Activated CD4-positive, CD25-positive, alpha-beta regulatory T cell treated with anti-CD3 and anti-CD28 coated beads, Interleukin-2, amount 50 U/mL, for 72 hours (primary cell): ENCODE results near the gene CDH5.

Experiments used
- DNase-seq: peaks from one replicate; pipeline ENCODE4 v3.0.0; 2021

Gene CDH5

GRCh38 chr16:66375451-66375850 is 9.0 kb downstream of the CDH5 start:
- no peak for DNase-seq

GRCh38 chr16:66376114-66376513 is 9.6 kb downstream of the CDH5 start:
- DNase-seq, result no peak

GRCh38 chr16:66376577-66377305 is 10.2 kb downstream of the CDH5 start:
- no peak for DNase-seq

DNA sequence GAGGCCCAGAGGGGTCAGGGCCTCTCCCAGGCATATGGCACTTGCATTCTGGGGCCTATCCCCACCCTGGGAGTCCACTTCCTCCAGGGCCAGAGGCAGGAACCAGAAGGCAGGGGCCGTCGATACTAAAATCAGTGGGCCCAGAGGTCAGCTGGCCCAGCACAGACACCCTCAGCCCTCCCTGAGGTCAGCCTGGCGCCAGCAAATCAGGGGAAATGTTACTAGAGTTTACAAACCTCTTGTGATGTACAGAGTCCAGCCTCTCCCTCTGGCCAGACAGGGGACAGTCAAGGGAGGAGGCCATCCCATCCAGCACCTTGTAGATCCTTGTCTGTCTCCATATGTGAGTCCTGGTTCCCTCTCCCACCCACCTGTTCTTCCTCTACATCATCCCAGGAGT is 10.8 kb downstream of the CDH5 start:
- no peak for DNase-seq

DNA sequence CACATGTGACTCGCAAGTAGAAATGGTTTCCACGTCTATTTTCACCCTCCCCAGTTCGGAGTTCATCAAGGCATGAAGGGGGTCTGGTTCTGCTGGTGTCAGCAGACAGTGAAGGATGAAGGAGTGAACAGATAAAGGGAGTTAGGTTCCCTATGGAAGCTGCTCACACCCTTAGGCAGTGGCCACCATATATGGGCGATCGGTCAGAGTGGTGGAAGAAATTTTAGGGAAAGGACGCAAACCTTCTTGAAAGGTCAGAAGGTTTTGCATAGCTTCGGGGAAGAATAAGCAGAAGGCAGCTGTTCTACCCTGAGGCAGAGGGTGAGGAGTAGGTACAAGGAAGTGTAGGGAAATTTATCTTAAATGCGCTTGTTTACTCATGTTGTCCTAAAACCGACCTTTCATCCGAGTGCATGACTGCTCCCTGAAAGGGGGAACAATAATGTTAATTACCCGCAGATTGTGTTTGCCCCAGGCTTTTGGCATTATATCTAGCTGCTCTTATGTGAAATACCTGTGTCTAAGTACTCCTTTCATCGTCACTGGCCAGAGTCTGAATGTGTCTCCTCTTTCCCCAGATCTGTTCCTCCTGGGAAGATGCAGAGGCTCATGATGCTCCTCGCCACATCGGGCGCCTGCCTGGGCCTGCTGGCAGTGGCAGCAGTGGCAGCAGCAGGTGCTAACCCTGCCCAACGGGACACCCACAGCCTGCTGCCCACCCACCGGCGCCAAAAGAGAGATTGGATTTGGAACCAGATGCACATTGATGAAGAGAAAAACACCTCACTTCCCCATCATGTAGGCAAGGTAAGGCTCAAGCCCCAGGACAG is 12.5 kb downstream of the CDH5 start:
- no peak for DNase-seq

GRCh38 chr16:66379571-66379941 is 13.1 kb downstream of the CDH5 start:
- DNase-seq, result no peak

GRCh38 chr16:66380421-66380820 is 13.9 kb downstream of the CDH5 start:
- no peak for DNase-seq

- DNase-seq, result no peak
These were observed 15.2 kb downstream of the CDH5 start for GRCh38 chr16:66381585-66382170.

DNA sequence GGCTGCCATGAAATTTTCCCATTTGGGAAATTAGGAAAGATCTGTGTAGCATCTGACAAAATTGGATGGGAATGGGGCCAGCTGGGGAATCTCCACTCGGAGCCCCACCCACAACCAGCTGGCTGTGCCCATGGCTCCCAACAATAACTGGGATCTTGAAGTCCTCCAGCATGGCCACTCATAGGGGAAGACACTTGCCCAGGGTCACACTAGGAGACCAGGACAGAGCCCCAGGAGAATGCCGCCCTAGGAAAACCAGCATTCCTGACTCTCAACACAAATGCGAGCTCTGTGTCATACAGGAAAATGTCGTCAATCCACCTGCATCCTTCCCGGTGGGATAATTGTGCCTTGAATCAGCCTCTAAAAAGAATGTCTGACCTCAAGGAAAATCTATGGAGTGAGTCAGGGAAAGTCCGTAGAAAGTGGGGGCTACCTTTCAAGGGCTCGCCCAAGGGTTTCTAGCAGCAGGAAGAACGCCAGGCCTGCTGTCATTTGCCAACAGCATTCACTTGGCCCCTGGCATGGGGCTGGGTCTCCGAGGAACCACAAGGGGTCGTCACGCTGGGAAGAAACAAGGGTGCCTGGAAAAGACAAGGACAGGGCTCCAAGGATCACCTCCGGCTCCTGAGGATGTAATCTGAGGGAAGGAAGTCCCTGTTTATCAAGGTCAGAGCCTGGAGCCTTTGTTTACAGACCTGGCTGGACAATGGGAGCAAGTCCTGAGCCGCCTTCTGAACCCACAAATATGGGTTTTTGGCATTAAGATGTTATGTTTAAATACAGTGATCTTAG is 15.9 kb downstream of the CDH5 start:
- no peak for DNase-seq

DNA sequence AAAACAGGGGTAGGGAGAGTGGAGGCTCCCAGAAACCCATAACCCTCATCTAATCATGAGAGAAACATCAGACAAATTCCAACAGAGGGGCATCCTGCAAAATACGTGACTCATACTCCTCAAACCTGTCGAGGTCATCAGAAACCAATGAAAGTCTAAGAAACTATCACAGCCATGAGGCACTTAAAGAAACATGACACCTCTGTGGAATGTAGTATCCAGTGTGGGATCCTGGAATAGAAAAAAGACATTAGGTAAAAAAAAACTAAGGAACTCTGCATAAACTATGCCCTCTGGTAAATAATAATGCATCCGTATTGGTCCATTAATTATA is 16.4 kb downstream of the CDH5 start:
- DNase-seq, result no peak

- DNase-seq, result no peak
These were observed 17.1 kb downstream of the CDH5 start for GRCh38 chr16:66383551-66383950.

- no peak for DNase-seq
These were observed 18.9 kb downstream of the CDH5 start for GRCh38 chr16:66385415-66385814.

DNA sequence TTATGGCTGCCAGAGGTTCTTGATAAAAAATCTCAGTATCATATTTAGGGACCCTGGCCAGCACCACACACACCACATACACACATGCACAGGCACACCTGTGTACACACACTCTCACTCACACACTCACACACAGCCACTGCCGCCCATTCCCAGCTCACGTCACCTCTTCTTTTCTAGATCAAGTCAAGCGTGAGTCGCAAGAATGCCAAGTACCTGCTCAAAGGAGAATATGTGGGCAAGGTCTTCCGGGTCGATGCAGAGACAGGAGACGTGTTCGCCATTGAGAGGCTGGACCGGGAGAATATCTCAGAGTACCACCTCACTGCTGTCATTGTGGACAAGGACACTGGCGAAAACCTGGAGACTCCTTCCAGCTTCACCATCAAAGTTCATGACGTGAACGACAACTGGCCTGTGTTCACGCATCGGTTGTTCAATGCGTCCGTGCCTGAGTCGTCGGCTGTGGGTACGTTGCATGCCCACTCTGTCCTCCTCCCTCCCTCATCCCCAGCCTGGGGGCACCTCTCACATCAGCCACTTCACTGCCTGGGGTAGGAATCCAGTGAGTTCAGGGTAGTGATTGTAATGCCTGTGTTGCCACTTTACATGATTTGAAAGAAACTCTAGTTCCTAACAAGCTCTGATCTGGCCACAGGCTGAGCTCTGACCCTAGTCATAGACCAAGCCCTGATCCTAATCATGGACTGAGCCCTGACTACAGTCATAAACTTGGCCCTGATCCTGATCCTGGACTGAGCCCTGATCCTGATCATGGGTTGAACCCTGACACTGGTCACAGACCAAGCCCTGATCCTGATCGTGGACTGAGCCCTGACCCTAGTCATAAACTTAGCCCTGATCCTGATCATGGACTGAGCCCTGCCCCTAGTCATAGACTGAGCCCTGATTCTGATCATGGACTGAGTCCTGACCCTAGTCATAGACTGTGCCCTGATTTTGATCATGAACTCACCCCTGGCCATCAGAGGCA is 20.4 kb downstream of the CDH5 start:
- DNase-seq, result no peak

DNA sequence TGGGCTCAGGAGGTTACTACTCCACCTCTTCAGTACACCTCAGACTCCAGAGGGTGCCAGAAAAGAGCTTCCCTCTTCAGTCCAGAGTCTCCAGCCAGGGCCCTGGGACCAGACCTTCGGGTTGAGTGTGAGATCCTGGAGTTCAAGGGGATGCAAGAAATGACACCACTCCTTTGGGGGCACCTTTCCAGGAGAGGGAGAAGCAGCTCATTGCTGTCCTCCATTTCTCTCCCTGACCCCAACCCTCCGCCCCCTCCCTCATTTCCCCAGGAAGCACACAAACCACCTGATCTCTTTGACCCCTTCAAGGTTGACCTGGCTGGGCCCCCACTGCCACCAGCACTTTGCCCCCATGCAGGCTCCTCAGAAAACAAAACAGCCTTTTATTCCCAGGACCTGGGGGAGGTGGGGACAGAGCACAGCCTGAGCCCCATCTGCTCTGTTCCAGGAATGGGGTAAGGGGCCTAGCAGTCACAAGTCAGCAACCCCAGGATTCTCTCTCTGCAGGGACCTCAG is 21.4 kb downstream of the CDH5 start:
- no peak for DNase-seq

GRCh38 chr16:66388350-66389139 is 22.1 kb downstream of the CDH5 start:
- DNase-seq, result no peak

- no peak for DNase-seq
These were observed 23.0 kb downstream of the CDH5 start for GRCh38 chr16:66389256-66390176.

DNA sequence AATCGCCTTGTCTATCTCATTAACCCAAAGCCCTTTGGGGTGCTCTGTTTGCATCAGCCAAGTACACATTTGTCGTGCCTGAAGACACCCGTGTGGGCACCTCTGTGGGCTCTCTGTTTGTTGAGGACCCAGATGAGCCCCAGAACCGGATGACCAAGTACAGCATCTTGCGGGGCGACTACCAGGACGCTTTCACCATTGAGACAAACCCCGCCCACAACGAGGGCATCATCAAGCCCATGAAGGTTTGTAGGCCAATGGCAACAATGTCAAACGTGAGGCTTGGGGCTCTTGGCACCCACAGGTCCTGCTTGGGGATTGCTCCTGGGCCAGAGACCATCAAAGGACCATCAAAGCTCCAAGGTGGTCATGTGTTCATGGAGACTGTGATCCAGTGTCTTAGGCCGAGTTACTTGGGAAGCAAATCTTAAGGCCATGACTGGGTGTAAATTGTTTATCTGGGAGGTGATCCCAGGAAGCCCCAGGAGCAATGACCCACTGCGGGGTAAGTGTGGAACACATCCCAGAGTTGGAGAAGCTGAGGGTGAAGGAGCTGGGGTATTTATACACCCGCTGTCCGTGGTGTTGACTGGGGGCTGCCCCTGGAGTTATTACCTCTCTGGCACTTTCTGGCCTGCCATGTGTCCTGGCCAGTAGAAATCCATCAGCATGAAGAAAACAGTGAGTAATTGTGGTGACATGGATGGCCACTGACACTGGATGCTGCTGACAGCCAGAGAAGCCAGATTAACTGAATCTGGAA is 24.0 kb downstream of the CDH5 start:
- no peak for DNase-seq

DNA sequence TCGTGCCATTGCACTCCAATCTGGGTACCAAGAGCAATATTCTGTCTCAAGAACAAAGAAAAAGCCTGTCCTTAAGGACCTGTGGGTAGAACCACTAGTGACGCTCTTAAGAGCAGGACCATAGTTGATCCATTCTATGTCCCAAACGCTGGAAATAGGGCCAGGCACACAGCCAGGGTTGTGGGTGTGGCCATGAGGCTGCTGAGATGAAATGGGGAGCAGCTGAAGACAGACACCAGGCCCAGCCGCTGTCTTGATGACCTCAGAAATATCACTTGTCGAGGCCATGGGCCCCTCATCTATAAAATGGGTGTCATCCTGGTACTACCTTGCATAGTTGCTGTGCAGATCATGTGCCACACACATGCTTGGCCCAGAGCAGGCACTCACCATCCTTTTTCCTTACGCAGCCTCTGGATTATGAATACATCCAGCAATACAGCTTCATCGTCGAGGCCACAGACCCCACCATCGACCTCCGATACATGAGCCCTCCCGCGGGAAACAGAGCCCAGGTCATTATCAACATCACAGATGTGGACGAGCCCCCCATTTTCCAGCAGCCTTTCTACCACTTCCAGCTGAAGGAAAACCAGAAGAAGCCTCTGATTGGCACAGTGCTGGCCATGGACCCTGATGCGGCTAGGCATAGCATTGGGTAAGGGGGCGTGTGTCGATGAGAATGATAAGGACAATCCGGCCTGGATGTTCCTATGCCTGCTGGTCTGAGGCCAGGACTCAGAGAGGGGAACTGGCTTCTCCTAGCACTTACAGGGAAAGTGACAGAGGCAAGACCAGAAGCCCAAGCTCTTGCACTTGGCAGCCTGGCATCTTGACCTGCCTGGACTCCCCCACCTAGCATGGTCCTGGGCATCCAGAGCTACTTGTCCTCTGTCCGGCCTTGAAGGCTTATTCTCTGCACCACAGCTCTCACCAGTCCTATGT is 25.5 kb downstream of the CDH5 start:
- no peak for DNase-seq
